Neutrophil (primary cell): ENCODE results near the gene SOCS3.

ENCODE experiments used
- H3K27ac ChIP-seq: fragments of 200-600 bp; sonication (generic); 2 replicates; pipeline ENCODE4 v1.5.1; 2016; ENCODE audit warnings: mild to moderate bottlenecking, moderate library complexity
- H3K27me3 ChIP-seq: fragments of 200-600 bp; sonication (generic); 2 replicates; pipeline ENCODE4 v1.6.0; 2016; ENCODE audit warnings: mild to moderate bottlenecking
- H3K36me3 ChIP-seq: fragments of 200-600 bp; sonication (generic); 2 replicates; pipeline ENCODE4 v1.5.1; 2017
- H3K4me1 ChIP-seq, 2 experiments: fragments of 200-600 bp in 1 of 2; sonication (generic) in 1 of 2; 1 replicate in 1 of 2; 2 replicates in 1 of 2; pipeline versions ENCODE4 v1.5.1 to v1.6.1; 2013 to 2016; ENCODE audit warnings: low read depth in 1 of 2, low read length in 1 of 2, mild to moderate bottlenecking in 1 of 2, moderate library complexity in 1 of 2; ENCODE audit not compliant: control insufficient read depth in 1 of 2, insufficient read depth in 1 of 2
- H3K4me3 ChIP-seq, 2 experiments: fragments of 200-600 bp in 1 of 2; sonication (generic) in 1 of 2; 1 replicate in 1 of 2; 2 replicates in 1 of 2; pipeline ENCODE4 v1.5.1; 2013 to 2016; ENCODE audit warnings: low read depth in 1 of 2, low read length in 1 of 2, mild to moderate bottlenecking in 1 of 2, moderate library complexity in 1 of 2
- H3K9me3 ChIP-seq: fragments of 200-600 bp; sonication (generic); 2 replicates; pipeline ENCODE4 v1.5.1; 2016
- TF ChIP-seq, protein P1 (sequence below): fragments of 200-600 bp; sonication (generic); IDR thresholded peaks from 2 replicates; pipeline ENCODE4 v1.5.1; 2016; ENCODE audit warnings: antibody characterized with exemption

SOCS3 gene

DNA sequence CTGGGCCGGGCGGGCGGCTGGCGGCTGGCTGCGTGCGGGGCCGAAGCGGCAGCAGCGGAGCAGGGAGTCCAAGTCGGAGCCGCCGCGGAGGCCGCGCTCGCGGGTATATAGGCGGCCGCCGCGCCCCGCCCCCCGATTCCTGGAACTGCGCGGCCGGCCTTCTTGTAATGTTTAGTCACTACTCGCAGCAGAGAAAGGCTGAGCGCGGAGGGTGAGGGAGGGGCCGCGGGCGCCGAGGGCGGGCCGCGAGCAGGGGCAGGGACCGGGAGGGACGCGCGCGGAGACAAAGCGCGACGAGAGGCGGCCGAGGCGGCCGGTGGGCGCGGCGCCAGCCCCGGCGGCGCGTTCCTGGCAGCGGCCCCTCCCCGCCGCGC, at the start of gene SOCS3:
Gene SOCS3, minus strand, starts transcription at position 81 of the 374 bp plus-strand sequence. CDS start 982 bp downstream, outside the sequence.
- TF ChIP-seq, protein P1, sequence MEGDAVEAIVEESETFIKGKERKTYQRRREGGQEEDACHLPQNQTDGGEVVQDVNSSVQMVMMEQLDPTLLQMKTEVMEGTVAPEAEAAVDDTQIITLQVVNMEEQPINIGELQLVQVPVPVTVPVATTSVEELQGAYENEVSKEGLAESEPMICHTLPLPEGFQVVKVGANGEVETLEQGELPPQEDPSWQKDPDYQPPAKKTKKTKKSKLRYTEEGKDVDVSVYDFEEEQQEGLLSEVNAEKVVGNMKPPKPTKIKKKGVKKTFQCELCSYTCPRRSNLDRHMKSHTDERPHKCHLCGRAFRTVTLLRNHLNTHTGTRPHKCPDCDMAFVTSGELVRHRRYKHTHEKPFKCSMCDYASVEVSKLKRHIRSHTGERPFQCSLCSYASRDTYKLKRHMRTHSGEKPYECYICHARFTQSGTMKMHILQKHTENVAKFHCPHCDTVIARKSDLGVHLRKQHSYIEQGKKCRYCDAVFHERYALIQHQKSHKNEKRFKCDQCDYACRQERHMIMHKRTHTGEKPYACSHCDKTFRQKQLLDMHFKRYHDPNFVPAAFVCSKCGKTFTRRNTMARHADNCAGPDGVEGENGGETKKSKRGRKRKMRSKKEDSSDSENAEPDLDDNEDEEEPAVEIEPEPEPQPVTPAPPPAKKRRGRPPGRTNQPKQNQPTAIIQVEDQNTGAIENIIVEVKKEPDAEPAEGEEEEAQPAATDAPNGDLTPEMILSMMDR, result peak; percentile 29
- H3K4me1 ChIP-seq, result peaks cover 42 to 52% of the 10 kb centered on the region in 2 experiments
- peak within 1 kb of the TSS; percentile 90 for H3K27ac ChIP-seq
- H3K4me3 ChIP-seq, result peak within 1 kb of the TSS; percentile 86 to 99
- peaks cover 4% of the 10 kb centered on the region for H3K9me3 ChIP-seq
- H3K27me3 ChIP-seq, result peaks cover 65% of the 10 kb centered on the region
- H3K36me3 ChIP-seq, result peaks cover 20% of the 10 kb centered on the region

- Histone ChIP-seq H3K27ac (peak overlapping the region; percentile 31), H3K9me3 (no peaks in the 10 kb centered on the region), H3K4me1 (peaks cover 41 to 55% of the 10 kb centered on the region in 2 experiments), H3K36me3 (peaks cover 59% of the 10 kb centered on the region), H3K27me3 (no peaks in the 10 kb centered on the region), H3K4me3 (no peak overlapping the region)
- TF ChIP-seq, protein P1, result no peak
Observed at GRCh38 chr17:78409191-78409928, 49.5 kb upstream of the SOCS3 start.

DNA sequence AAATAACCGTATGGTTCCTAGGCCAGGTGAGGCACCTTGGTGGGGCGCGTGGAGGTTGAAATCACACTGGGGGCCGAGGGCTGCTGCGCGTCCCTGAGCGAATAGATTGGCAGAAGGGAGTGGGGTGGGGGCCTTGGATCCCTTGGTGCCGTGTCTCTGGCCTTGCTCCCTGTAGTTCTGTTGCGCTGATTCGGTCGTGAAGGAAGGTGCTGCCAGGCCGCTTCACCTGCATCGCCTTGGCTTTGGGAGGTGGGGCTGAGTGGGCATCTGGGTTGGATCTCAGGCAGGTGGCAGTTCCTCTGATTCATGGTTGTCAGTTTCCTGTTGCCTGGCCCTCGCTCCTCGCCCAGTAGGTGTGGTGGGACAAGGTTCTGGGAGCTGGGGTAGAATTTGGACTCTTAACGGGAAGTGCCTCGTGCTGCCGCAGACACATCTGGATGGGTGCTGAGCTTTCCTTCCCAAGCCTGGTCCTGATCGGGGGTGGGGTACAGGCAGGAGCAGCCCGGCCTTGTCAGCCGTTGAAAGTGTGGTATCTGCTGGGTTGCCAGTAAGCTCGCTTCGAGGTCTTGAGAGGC, 48.7 kb upstream of the SOCS3 start:
- Histone ChIP-seq H3K27me3 (no peaks in the 10 kb centered on the region), H3K4me1 (peaks cover 33 to 47% of the 10 kb centered on the region in 2 experiments), H3K9me3 (no peaks in the 10 kb centered on the region), H3K4me3 (no peak overlapping the region), H3K36me3 (peaks cover 67% of the 10 kb centered on the region), H3K27ac (no peak overlapping the region)
- TF ChIP-seq, protein P1, result no peak

GRCh38 chr17:78407387-78408000, 47.6 kb upstream of the SOCS3 start:
- TF ChIP-seq, protein P1, result no peak
- Histone ChIP-seq H3K27me3 (no peaks in the 10 kb centered on the region), H3K36me3 (peaks cover 78% of the 10 kb centered on the region), H3K4me3 (no peak overlapping the region), H3K27ac (peak overlapping the region; percentile 63), H3K4me1 (peaks cover 22 to 36% of the 10 kb centered on the region in 2 experiments), H3K9me3 (no peaks in the 10 kb centered on the region)

DNA sequence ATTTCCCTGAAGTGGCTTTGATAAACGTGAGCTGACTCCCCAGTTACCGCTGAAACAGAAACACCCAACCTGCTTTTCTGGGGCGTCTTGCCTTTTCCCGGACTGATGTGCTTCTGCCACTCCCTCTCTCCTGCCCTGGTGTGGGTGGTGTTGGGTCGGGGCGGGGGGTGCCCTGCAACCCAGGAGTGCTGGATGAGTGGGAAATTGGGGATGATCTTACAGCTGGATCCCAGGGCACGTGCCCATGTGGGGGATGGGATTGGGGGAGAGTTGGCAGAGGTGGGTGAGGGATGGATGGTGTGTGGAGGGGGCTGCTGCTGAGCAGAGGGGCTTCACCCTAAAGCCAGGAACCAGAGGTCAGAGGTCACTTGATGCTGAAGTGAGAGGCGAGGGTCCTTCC, 47.0 kb upstream of the SOCS3 start:
- Histone ChIP-seq H3K4me1 (peaks cover 16 to 31% of the 10 kb centered on the region in 2 experiments), H3K27me3 (no peaks in the 10 kb centered on the region), H3K36me3 (peaks cover 83% of the 10 kb centered on the region), H3K4me3 (no peak overlapping the region), H3K9me3 (no peaks in the 10 kb centered on the region), H3K27ac (peak overlapping the region; percentile 63)
- TF ChIP-seq, protein P1, result no peak
